Panc1 (cell line): ENCODE measurements around the gene OGA. TPM values are rescaled to one million over a fixed set of nuclear protein-coding genes. Genes with fewer than 3 reads are reported as not detected.

ENCODE experiments used
- ATAC-seq: fragments of 200-7000 bp; cut with Tn5 transposase; 2 replicates; pipeline ENCODE4 v1.9.1; 2020; ENCODE audit warnings: mild to moderate bottlenecking, moderate library complexity
- BruUV-seq: library from RNA; stranded (reverse); fragments of 400-500 nt; replicated peaks from 2 replicates; lab custom pipeline; 2021; lab: Mats Ljungman, UMichigan
- CTCF ChIA-PET: fragments of 300-600 bp; sonication (Branson Sonifier 250); formaldehyde crosslinking; loops from one replicate; lab custom pipeline; 2022; ENCODE audit warnings: antibody characterized with exemption; lab: Charles Lee
- POLR2A ChIA-PET: fragments of 300-600 bp; sonication (Branson Sonifier 250); formaldehyde crosslinking; loops from one replicate; lab custom pipeline; 2022; ENCODE audit warnings: antibody characterized with exemption; lab: Charles Lee
- DNase-seq: peaks from one replicate; pipeline ENCODE4 v3.0.0-alpha.2; 2010; ENCODE audit warnings: low read depth, low spot score
- H3K27ac ChIP-seq: 2 replicates; pipeline ENCODE4 v1.5.1; 2011; ENCODE audit warnings: mild to moderate bottlenecking, low read length, inconsistent platforms
- H3K27me3 ChIP-seq: fragments of 200-500 bp; sonication (Bioruptor generic); 2 replicates; pipeline ENCODE4 v1.6.0; 2014; ENCODE audit warnings: low read length, inconsistent platforms; ENCODE audit not compliant: control insufficient read depth, insufficient read depth
- H3K36me3 ChIP-seq: fragments of 200-500 bp; sonication (Bioruptor generic); 2 replicates; pipeline ENCODE4 v1.5.1; 2014; ENCODE audit warnings: inconsistent platforms, mild to moderate bottlenecking, low read length, moderate library complexity; ENCODE audit not compliant: control insufficient read depth, insufficient read depth
- H3K4me1 ChIP-seq: 2 replicates; pipeline ENCODE4 v1.5.1; 2011; ENCODE audit warnings: inconsistent platforms, mild to moderate bottlenecking, low read length, moderate library complexity; ENCODE audit not compliant: control insufficient read depth, insufficient read depth
- H3K4me3 ChIP-seq, 2 experiments: 2 replicates each; pipeline ENCODE4 v1.5.1; 2011 to 2012; ENCODE audit warnings: low read depth in 2 of 2, low read length in 2 of 2, mild to moderate bottlenecking in 2 of 2, inconsistent platforms in 1 of 2, moderate library complexity in 1 of 2
- H3K9me3 ChIP-seq: fragments of 200-500 bp; sonication (Bioruptor generic); 2 replicates; pipeline ENCODE4 v1.5.1; 2014; ENCODE audit warnings: low read depth, mild to moderate bottlenecking, inconsistent platforms, low read length, moderate library complexity; ENCODE audit not compliant: control insufficient read depth, insufficient read depth
- CTCF ChIP-seq: fragments of 450-650 bp; IDR thresholded peaks from 2 replicates; pipeline ENCODE4 v1.5.1; 2017; ENCODE audit warnings: mild to moderate bottlenecking
- POLR2AphosphoS5 ChIP-seq: IDR thresholded peaks from 2 replicates; pipeline ENCODE4 v1.6.1; 2012; ENCODE audit warnings: mild to moderate bottlenecking, low read depth, low read length, moderate library complexity
- REST ChIP-seq, 2 experiments: IDR thresholded peaks; 2 replicates each; pipeline ENCODE4 v1.6.1; 2011 to 2012; ENCODE audit warnings: low read depth in 2 of 2, control low read depth in 1 of 2, low read length in 1 of 2, mild to moderate bottlenecking in 1 of 2, moderate library complexity in 1 of 2; ENCODE audit not compliant: insufficient read depth in 1 of 2
- SIN3A ChIP-seq: IDR thresholded peaks from 2 replicates; pipeline ENCODE4 v1.6.1; 2012; ENCODE audit warnings: low read depth, mild to moderate bottlenecking, low read length, moderate library complexity, borderline replicate concordance; ENCODE audit not compliant: insufficient read depth
- TCF7L2 ChIP-seq: IDR thresholded peaks from 2 replicates; pipeline ENCODE4 v1.6.1; 2011; ENCODE audit warnings: mild to moderate bottlenecking, low read depth, low read length, inconsistent platforms
- in situ Hi-C: cut with HindIII; loops from 2 replicates; pipeline ENCODE4 v1.10.0; 2016; ENCODE audit warnings: low sequenced_read_pairs, low pct_unique_long_range_greater_than_20kb
- intact Hi-C: fragments of 100-400 bp; cut with micrococcal nuclease; formaldehyde crosslinking; loops from one replicate; pipeline ENCODE4 v1.10.0; 2022; ENCODE audit not compliant: unreplicated experiment
- total RNA-seq: library from RNA; stranded (reverse); gene quantifications from one replicate; pipeline ENCODE4 v1.2.1, GENCODE V29; 2021; ENCODE audit not compliant: unreplicated experiment

OGA gene
- total RNA-seq, 1 experiment from 2014 or later: 117 TPM

GRCh38 chr10:101763141-101763846 is 55.0 kb downstream of the OGA start:
- H3K4me3 ChIP-seq: no peak overlapping the region
- H3K27ac ChIP-seq: no peak overlapping the region
- in situ Hi-C loops (no loop called here), intact Hi-C loops (no loop called here)
- DNase-seq (no peak), ATAC-seq (no peak)
- no peaks in the 10 kb centered on the region; the same call in 1 of the 2 replicates for H3K27me3 ChIP-seq
- BruUV-seq: no TSS peak
- ChIA-PET CTCF (no interaction called here), POLR2A (no interaction called here)
- H3K9me3 ChIP-seq: no peaks in the 10 kb centered on the region
- no peak for TF ChIP-seq TCF7L2
- TF ChIP-seq SIN3A: no peak
- TF ChIP-seq POLR2AphosphoS5: no peak
- no peak for TF ChIP-seq CTCF
- TF ChIP-seq REST (IDR thresholded peaks at IDR 0.05; ENCODE audit: insufficient read depth in 1 of 2, low read depth in 2 of 2, low read length in 1 of 2): no peak
- H3K36me3 ChIP-seq: no peaks in the 10 kb centered on the region
- no peaks in the 10 kb centered on the region for H3K4me1 ChIP-seq

GRCh38 chr10:101762736-101763135 is 55.5 kb downstream of the OGA start:
- no peak for ATAC-seq
- Histone ChIP-seq H3K36me3 (no peaks in the 10 kb centered on the region), H3K4me1 (no peaks in the 10 kb centered on the region), H3K27ac (no peak overlapping the region), H3K27me3 (no peaks in the 10 kb centered on the region; the same call in 1 of the 2 replicates), H3K9me3 (no peaks in the 10 kb centered on the region), H3K4me3 (no peak overlapping the region)
- intact Hi-C loops (no loop called here), in situ Hi-C loops (no loop called here)
- BruUV-seq: no TSS peak
- POLR2A ChIA-PET: no interaction called here
- no peak for DNase-seq
- CTCF ChIA-PET: no interaction called here
- TF ChIP-seq TCF7L2: no peak
- no peak for TF ChIP-seq POLR2AphosphoS5
- no peak for TF ChIP-seq CTCF
- TF ChIP-seq SIN3A: no peak
- TF ChIP-seq REST (IDR thresholded peaks at IDR 0.05; ENCODE audit: insufficient read depth in 1 of 2, low read depth in 2 of 2, low read length in 1 of 2): no peak
